Epithelial cell of esophagus (primary cell): ENCODE results near the gene GSX2.

Experiments used
- DNase-seq: peaks from one replicate; pipeline ENCODE4 v3.0.0; 2010; ENCODE audit warnings: low read depth
- H3K4me3 ChIP-seq: 2 replicates; pipeline ENCODE4 v1.5.1; 2011; ENCODE audit warnings: mild to moderate bottlenecking, low read length, control low read depth
- TF ChIP-seq, protein P1 (sequence below): IDR thresholded peaks from 2 replicates; pipeline ENCODE4 v1.5.1; 2011; ENCODE audit warnings: low read depth, mild to moderate bottlenecking, low read length, control low read depth, inconsistent platforms; ENCODE audit not compliant: insufficient read depth; ENCODE audit errors: missing control alignments

Gene GSX2

DNA sequence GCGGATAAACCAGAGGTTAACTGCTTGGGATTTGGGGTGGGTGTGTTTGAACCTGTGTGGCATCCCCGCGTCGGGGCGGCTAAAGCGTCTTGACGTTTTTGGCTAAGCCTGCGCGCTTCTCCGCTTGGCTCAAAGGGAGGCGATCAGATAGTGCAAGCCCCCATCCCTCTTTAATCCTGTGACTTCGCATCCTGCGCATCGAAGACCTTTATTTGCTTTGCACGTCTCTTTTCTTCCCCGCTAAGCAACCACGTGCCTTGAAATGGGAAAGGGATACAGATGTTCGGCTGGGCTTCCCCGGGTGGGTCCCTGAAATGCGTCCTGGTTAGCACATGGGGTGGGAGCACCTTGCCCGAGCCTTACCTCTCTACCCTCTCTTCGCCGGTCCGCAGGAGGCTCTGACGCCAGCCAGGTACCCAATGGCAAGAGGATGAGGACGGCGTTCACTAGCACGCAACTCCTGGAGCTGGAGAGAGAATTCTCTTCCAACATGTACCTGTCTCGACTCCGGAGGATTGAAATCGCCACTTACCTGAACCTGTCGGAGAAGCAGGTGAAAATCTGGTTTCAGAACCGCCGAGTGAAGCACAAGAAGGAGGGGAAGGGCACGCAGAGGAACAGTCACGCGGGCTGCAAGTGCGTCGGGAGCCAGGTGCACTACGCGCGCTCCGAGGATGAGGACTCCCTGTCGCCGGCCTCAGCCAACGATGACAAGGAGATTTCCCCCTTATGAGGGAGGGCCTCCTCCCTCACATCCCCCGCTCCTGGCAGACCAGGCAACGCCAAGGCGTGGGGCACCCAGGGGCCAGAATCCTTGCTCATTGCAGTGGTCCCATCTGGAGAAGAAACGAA, 1.5 kb downstream of the GSX2 start:
- H3K4me3 ChIP-seq: no peak overlapping the region
- no peak for DNase-seq
- TF ChIP-seq, protein P1, sequence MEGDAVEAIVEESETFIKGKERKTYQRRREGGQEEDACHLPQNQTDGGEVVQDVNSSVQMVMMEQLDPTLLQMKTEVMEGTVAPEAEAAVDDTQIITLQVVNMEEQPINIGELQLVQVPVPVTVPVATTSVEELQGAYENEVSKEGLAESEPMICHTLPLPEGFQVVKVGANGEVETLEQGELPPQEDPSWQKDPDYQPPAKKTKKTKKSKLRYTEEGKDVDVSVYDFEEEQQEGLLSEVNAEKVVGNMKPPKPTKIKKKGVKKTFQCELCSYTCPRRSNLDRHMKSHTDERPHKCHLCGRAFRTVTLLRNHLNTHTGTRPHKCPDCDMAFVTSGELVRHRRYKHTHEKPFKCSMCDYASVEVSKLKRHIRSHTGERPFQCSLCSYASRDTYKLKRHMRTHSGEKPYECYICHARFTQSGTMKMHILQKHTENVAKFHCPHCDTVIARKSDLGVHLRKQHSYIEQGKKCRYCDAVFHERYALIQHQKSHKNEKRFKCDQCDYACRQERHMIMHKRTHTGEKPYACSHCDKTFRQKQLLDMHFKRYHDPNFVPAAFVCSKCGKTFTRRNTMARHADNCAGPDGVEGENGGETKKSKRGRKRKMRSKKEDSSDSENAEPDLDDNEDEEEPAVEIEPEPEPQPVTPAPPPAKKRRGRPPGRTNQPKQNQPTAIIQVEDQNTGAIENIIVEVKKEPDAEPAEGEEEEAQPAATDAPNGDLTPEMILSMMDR: no peak

DNA sequence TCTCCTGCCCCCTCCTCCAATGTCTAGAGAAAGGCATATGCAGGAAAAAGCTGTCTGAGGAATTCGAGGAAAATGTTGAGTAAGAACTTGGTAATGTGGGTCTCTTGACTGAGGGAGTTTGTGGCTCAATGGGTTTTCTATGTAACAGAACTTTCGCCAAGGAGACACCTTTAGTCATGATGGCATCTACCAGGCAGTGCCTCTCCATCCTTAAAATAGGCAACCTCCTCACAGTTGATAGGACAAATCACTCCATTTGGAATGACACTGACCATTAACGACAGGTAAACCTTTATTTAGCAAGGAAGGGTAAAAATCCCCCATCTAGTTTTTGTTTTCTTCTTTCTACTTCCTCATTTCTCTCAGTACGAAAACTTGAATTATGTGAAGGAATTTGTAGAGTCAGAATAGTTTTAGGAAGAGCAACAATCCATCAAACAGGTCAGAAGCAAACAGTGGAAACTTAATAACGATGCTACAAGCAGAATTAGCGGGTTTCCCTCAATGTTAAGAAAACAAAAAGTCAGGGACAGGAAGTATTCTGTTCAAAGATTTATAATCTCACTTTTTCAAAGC, 2.7 kb downstream of the GSX2 start:
- no peak for DNase-seq
- TF ChIP-seq, protein P1: no peak
- H3K4me3 ChIP-seq: no peak overlapping the region

DNA sequence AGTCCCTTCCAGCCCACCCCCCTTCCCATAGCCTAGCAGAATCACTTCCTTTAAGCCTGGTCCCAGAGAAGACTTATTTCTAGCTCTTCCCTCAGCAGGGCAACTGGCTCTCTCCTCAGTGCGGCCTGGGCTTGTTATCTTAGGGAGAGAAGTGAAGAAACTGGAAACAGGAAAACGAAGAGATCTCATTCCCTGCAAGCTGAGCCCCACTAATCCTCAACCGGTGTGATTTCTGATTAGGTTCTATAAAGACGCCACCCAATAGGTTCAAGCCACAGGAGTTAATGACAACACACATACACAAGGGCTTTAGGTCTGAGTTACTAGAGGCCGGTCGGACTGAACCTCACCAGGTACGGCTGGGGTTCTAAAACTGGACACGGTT, 3.2 kb downstream of the GSX2 start:
- no peak for DNase-seq
- TF ChIP-seq, protein P1: no peak
- no peak overlapping the region for H3K4me3 ChIP-seq

DNA sequence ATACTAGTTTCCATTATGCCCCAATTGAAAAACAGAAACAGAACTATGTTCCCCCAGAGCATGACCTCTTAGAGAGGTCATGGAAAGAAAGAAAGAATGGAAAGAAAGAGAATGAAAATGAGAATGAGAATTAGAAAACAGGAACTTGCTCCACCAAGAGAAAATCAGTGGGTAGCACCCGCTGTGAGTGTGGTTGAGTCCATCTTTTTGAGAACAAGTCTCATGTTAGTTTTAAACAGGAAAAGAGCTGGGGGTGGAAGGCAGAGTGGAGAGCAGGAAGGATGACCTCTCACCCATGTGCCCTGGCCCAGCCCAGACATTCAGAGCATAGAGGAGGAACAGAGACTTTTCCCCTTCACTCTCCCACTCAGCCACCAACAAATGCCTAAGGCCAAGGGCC, 4.9 kb downstream of the GSX2 start:
- no peak overlapping the region for H3K4me3 ChIP-seq
- DNase-seq: no peak
- TF ChIP-seq, protein P1: no peak

DNA sequence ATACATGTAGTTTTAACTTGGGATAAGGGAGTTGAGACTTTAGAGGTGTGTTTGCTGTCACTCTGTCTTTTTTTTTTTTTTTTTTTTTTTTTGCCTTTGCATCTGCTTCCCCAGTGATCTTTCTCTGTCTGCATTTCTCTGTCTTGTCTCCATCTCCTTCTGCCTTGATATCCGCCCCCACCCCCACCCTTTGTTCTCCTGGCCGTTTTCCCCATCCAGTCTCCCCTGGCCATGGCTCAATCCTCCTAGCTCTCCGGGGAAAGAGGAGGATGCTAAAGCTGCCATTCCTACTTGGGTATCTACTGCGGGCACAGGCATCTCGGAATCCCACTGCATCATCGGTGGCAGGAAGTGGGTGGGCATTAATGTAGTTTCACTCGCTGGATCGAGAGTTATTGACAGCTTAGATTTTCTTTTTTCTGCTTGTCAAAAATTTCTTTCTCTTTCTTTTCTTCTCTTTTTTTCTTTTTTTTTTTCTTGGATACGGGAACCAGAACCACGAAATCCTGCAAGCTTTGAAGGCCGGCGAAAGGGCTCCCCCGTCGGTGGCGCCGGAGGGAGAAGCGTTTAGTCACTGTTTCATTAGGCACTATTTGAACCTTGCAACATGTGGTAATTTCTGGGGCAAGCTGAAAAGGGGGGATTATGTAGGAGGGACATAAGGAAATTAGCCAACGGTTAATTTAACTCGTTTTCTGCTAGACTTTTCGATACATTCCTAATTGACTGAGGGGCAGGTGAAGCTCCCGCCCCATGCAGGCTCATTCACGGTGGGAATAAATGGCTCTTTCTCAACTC, 8.2 kb downstream of the GSX2 start:
- TF ChIP-seq, protein P1: peak; percentile 9
- no peak overlapping the region for H3K4me3 ChIP-seq
- no peak for DNase-seq

DNA sequence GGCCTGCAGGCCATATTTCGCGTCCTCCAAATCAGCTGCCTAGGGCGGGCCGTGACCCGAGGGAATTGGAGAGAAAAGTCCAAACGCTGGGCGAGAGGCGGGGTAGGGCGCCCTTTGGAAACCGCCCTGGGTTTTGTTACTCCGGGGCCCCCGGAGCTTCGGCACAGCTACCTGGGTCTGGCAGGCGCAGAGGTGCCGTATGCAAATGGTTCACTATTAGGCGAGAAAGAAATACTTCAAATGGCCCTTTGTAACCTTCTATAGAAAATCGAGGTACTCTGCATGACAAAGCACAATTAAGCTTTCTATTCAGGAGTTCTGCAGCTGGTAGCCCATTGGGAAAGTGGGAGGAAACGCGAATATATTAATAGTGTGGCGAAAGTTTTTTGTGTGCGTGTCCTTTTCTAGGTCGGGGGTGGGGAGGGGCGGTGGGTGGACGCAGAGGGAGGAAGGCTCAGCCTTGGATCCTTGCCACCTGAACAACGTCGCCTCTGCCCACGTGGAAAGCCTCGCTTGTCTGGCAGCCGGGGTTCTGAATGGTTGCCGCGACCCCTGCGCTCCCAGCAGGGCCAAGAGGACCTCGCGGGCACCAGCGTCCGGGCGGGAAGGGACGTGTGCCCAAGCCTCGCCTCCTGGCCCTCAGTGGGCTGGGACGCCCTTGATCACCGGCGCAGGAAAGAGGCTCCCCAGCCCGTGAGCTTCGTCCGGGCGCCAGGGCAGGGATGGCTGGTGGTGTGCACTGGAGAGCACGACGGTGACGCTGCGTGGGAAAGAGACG, 9.5 kb downstream of the GSX2 start:
- TF ChIP-seq, protein P1: no peak
- DNase-seq: no peak
- no peak overlapping the region for H3K4me3 ChIP-seq
